ENCODE measurements around the gene ERG. TPM values are rescaled to one million over a fixed set of nuclear protein-coding genes. Genes with fewer than 3 reads are reported as not detected.
A peak's percentile ranks its signal among the peaks of the same experiment; 100 is the strongest.

ERG gene
- total RNA-seq (2014; rRNA removed; shearing (Covaris generic)), result 1.8 and 2.3 TPM in 2 replicates

GRCh38 chr21:38498057-38498833, at the start of gene ERG:
TSS of gene ERG (minus strand) at chr21:38498477. CDS start at chr21:38498380, 97 bp downstream.
- DNase-seq (ENCODE audit: low read depth), result no peak

- peak; percentile 66 for DNase-seq (ENCODE audit: low read depth)
These were observed 46.4 kb upstream of the ERG start for GRCh38 chr21:38544661-38545060.

- no peak for DNase-seq (ENCODE audit: low read depth)
These were observed 44.0 kb upstream of the ERG start for GRCh38 chr21:38542263-38542662.

- DNase-seq (ENCODE audit: low read depth), result peak; percentile 52
These were observed 40.1 kb upstream of the ERG start for GRCh38 chr21:38538353-38538752.

- no peak for DNase-seq (ENCODE audit: low read depth)
These were observed 36.3 kb upstream of the ERG start for GRCh38 chr21:38534591-38534990.

- no peak for DNase-seq (ENCODE audit: low read depth)
These were observed 35.6 kb upstream of the ERG start for GRCh38 chr21:38533887-38534286.

GRCh38 chr21:38531591-38531990, 33.3 kb upstream of the ERG start:
- DNase-seq (ENCODE audit: low read depth), result peak; percentile 21

GRCh38 chr21:38531039-38531541, 32.8 kb upstream of the ERG start:
- no peak for DNase-seq (ENCODE audit: low read depth)

GRCh38 chr21:38527737-38528136, 29.5 kb upstream of the ERG start:
- DNase-seq (ENCODE audit: low read depth), result no peak

- DNase-seq (ENCODE audit: low read depth), result no peak
These were observed 27.2 kb upstream of the ERG start for GRCh38 chr21:38525454-38525853.

GRCh38 chr21:38524168-38525153, 26.2 kb upstream of the ERG start:
- DNase-seq (ENCODE audit: low read depth), result no peak

GRCh38 chr21:38520511-38520910, 22.2 kb upstream of the ERG start:
- no peak for DNase-seq (ENCODE audit: low read depth)

- no peak for DNase-seq (ENCODE audit: low read depth)
These were observed 13.5 kb upstream of the ERG start for GRCh38 chr21:38511662-38512243.

- DNase-seq (ENCODE audit: low read depth), result no peak
These were observed 12.9 kb upstream of the ERG start for GRCh38 chr21:38511198-38511597.

- DNase-seq (ENCODE audit: low read depth), result no peak
These were observed 9.2 kb upstream of the ERG start for GRCh38 chr21:38507374-38507942.

- DNase-seq (ENCODE audit: low read depth), result no peak
These were observed 8.5 kb upstream of the ERG start for GRCh38 chr21:38506661-38507281.

- peak; percentile 76 for DNase-seq (ENCODE audit: low read depth)
These were observed 7.6 kb upstream of the ERG start for GRCh38 chr21:38505654-38506523.

- DNase-seq (ENCODE audit: low read depth), result no peak
These were observed 5.8 kb upstream of the ERG start for GRCh38 chr21:38504066-38504465.

GRCh38 chr21:38503583-38503982, 5.3 kb upstream of the ERG start:
- DNase-seq (ENCODE audit: low read depth), result no peak

- no peak for DNase-seq (ENCODE audit: low read depth)
These were observed 1.8 kb upstream of the ERG start for GRCh38 chr21:38500073-38500472.

Data from Daoy (cell line).